Natural killer cell (primary cell): Measurements from ENCODE around the gene SRGAP3. TPM values are rescaled to one million over a fixed set of nuclear protein-coding genes. Genes with fewer than 3 reads are reported as not detected.

Experiments used
- ATAC-seq, 3 donors: fragments of 150-1000 bp in 2 of 3; fragments of 200-7000 bp in 1 of 3; cut with Tn5 transposase; 1 replicate in 1 of 3; 2 replicates in 2 of 3; pipeline ENCODE4 v1.10.0; 2021; ENCODE audit warnings: mild to moderate bottlenecking in 2 of 3, moderate library complexity in 2 of 3
- DNase-seq, 2 donors: peaks; one replicate each; pipeline versions ENCODE4 v3.0.0 to v3.0.0-alpha.2; 2013 to 2021; ENCODE audit warnings: mixed read lengths in 1 of 2
- H3K27ac ChIP-seq: one replicate; pipeline ENCODE4 v1.5.1; 2013; ENCODE audit warnings: mild to moderate bottlenecking, low read length
- H3K27me3 ChIP-seq: one replicate; pipeline ENCODE4 v1.6.1; 2013; ENCODE audit warnings: low read length; ENCODE audit not compliant: control insufficient read depth, insufficient read depth
- H3K36me3 ChIP-seq: one replicate; pipeline ENCODE4 v1.6.1; 2013; ENCODE audit warnings: low read length; ENCODE audit not compliant: control insufficient read depth, insufficient read depth
- H3K4me1 ChIP-seq: one replicate; pipeline ENCODE4 v1.6.1; 2013; ENCODE audit warnings: low read length; ENCODE audit not compliant: control insufficient read depth, insufficient read depth
- H3K4me3 ChIP-seq: one replicate; pipeline ENCODE4 v1.5.1; 2013; ENCODE audit warnings: low read length
- H3K9me3 ChIP-seq: one replicate; pipeline ENCODE4 v1.6.1; 2013; ENCODE audit warnings: low read length; ENCODE audit not compliant: control insufficient read depth, insufficient read depth
- H3K27ac Mint-ChIP-seq, 2 donors: one replicate each; pipeline ENCODE4 v1.8.0; 2022; ENCODE audit warnings: mild to moderate bottlenecking in 2 of 2, mixed read lengths in 2 of 2, moderate library complexity in 1 of 2
- H3K27me3 Mint-ChIP-seq, 2 donors: one replicate each; pipeline ENCODE4 v1.8.0; 2022; ENCODE audit warnings: low read depth in 2 of 2, mixed read lengths in 2 of 2
- H3K36me3 Mint-ChIP-seq: one replicate; pipeline ENCODE4 v1.8.0; 2022; ENCODE audit warnings: mixed read lengths
- H3K4me1 Mint-ChIP-seq, 2 donors: one replicate each; pipeline ENCODE4 v1.8.0; 2022; ENCODE audit warnings: mixed read lengths in 2 of 2
- H3K4me3 Mint-ChIP-seq: one replicate; pipeline ENCODE4 v1.8.0; 2022; ENCODE audit warnings: mild to moderate bottlenecking, moderate library complexity, mixed read lengths
- H3K9me3 Mint-ChIP-seq, 2 donors: one replicate each; pipeline ENCODE4 v1.8.0; 2022; ENCODE audit warnings: mixed read lengths in 2 of 2
- WGBS: methylation state at CpG from one replicate; pipeline ENCODE4 v1.1.7; 2013; ENCODE audit warnings: missing lambda C conversion rate; ENCODE audit not compliant: insufficient coverage; 5-methylcytosine and 5-hydroxymethylcytosine counted together
- intact Hi-C: fragments of 100-400 bp; cut with micrococcal nuclease; formaldehyde crosslinking; loops from one replicate; pipeline ENCODE4 v1.14.2; 2022
- total RNA-seq, 4 donors: library from RNA; stranded (reverse); fragments of 120-200 nt in 1 of 4; gene quantifications; one replicate each; pipeline versions ENCODE4 v1.2.3 to v1.2.4, GENCODE V29; 2013 to 2022
- TF ChIP-seq, protein P1 (sequence below): fragments of 200-600 bp; IDR thresholded peaks from one replicate; pipeline ENCODE4 v1.8.0; 2022; ENCODE audit warnings: antibody characterized with exemption

Gene SRGAP3
- total RNA-seq, 3 donors from 2014 or later (not counting 1 experiment from before 2014, with no cell fraction given) = 2.5 to 14.9 (median 3.0) TPM

DNA sequence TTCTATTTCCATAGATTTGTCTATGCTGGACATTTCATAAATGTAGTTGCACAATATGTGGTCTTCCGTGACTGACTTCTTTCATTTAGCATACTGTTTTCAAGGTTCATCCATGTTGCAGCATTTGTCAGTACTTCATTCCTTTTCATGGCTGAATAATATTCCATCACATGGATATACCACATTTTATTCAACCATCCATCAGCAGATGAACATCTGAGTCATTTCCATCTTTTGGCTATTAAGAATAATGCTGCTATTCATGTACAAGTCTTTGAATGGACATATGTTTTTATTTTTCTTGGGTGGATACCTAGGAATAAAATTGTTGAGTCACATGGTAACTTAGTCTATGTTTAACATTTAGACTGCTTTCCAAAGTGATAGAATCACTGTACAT is 186.9 kb downstream of the SRGAP3 start:
- no peaks in the 10 kb centered on the region for H3K27me3 ChIP-seq
- no peak overlapping the region for H3K4me3 ChIP-seq
- H3K27ac ChIP-seq = no peak overlapping the region
- TF ChIP-seq, protein P1, sequence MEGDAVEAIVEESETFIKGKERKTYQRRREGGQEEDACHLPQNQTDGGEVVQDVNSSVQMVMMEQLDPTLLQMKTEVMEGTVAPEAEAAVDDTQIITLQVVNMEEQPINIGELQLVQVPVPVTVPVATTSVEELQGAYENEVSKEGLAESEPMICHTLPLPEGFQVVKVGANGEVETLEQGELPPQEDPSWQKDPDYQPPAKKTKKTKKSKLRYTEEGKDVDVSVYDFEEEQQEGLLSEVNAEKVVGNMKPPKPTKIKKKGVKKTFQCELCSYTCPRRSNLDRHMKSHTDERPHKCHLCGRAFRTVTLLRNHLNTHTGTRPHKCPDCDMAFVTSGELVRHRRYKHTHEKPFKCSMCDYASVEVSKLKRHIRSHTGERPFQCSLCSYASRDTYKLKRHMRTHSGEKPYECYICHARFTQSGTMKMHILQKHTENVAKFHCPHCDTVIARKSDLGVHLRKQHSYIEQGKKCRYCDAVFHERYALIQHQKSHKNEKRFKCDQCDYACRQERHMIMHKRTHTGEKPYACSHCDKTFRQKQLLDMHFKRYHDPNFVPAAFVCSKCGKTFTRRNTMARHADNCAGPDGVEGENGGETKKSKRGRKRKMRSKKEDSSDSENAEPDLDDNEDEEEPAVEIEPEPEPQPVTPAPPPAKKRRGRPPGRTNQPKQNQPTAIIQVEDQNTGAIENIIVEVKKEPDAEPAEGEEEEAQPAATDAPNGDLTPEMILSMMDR = no peak
- DNase-seq (no peak), ATAC-seq (no peak)
- no peaks in the 10 kb centered on the region for H3K4me1 ChIP-seq
- H3K4me1 Mint-ChIP-seq = no peaks in the 10 kb centered on the region
- H3K4me3 Mint-ChIP-seq = no peak overlapping the region
- WGBS = 94% methylated on average over 1 of the region's 1 CpG
- intact Hi-C loops = no loop called here
- no peaks in the 10 kb centered on the region for H3K36me3 Mint-ChIP-seq
- H3K27ac Mint-ChIP-seq = no peak overlapping the region
- H3K27me3 Mint-ChIP-seq = peaks cover 4% of the 10 kb centered on the region in 2 donors
- no peaks in the 10 kb centered on the region for H3K9me3 ChIP-seq
- H3K36me3 ChIP-seq = no peaks in the 10 kb centered on the region
- H3K9me3 Mint-ChIP-seq = peaks cover 3 to 4% of the 10 kb centered on the region in 2 donors

DNA sequence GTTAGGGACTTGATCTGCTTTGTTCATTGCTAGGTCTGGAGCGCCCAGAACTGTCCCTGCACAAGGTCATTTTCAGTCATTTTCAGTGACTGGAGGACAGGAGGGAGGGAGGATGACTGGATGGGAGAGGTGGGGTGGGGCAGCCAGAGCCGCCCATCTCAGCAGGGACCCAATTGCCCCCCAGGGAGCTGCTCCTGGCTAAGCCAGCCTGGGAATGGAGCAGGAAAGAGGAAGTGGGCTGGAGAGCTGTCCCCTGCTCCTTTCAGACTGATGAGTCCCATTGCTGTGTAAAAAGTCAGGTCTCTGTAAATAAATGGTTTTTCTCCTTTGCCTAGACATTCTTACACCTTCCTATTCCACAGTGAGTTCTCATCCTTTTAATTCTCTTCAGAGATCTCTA is 187.8 kb downstream of the SRGAP3 start:
- TF ChIP-seq, protein P1 = no peak
- H3K27ac ChIP-seq = no peak overlapping the region
- Mint-ChIP-seq H3K4me1 (no peaks in the 10 kb centered on the region), H3K36me3 (no peaks in the 10 kb centered on the region), H3K27me3 (peaks cover 4% of the 10 kb centered on the region in 2 donors), H3K4me3 (no peak overlapping the region), H3K9me3 (peaks cover 3 to 4% of the 10 kb centered on the region in 2 donors), H3K27ac (no peak overlapping the region)
- no peak for ATAC-seq
- intact Hi-C loops = no loop called here
- WGBS = 84% methylated on average over 2 of the region's 2 CpGs
- H3K9me3 ChIP-seq = no peaks in the 10 kb centered on the region
- no peaks in the 10 kb centered on the region for H3K4me1 ChIP-seq
- H3K4me3 ChIP-seq = no peak overlapping the region
- H3K36me3 ChIP-seq = no peaks in the 10 kb centered on the region
- no peaks in the 10 kb centered on the region for H3K27me3 ChIP-seq
- no peak for DNase-seq

DNA sequence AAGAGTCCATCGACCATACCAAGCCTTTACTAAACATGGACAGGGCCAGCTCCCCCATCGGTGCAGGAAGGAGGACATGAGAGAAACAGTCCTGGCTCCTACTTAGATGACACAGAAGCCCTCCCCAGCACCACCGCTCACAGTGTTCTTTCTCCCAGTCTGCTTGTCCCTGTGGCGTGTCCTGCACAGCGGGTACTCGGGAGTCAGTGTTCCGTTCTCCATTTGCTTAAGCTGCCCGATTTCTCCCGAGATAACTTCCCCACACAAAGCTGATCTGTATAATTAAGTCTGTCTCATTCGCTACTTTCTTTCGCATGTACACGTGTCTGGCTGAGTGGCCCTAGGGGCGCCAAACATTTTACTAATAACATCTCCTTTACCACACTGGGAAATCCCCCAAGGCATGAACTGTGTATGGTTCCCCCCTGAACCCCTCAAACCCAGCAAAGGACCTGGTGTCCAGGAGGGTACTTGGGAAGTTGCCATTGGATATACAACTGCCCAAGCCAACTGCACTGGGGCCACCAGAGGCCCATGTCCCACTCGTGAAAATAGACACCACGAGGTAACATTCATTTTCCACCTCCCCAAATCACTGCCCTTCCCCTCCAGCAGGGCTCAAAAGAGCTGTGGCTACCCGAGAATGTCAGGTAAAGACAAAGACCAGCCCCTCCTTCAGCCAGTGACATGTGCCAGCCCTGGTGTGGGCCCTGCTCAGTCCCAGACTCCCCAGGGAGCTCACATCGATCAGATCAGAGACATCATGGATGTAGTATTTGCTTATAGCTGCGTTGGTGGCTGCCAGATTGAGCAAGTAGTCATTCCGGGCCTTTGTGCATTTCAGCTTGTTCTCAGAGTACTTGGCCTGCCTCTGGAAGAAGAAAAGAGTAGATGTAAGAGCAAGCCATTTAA is 189.7 kb downstream of the SRGAP3 start:
- no peak overlapping the region for H3K4me3 ChIP-seq
- H3K27ac ChIP-seq = no peak overlapping the region
- Mint-ChIP-seq H3K36me3 (no peaks in the 10 kb centered on the region), H3K27ac (no peak overlapping the region), H3K27me3 (peaks cover 4% of the 10 kb centered on the region in 2 donors), H3K4me1 (no peaks in the 10 kb centered on the region), H3K4me3 (no peak overlapping the region), H3K9me3 (peaks cover 3 to 4% of the 10 kb centered on the region in 2 donors)
- no peaks in the 10 kb centered on the region for H3K4me1 ChIP-seq
- no peaks in the 10 kb centered on the region for H3K36me3 ChIP-seq
- DNase-seq (no peak), ATAC-seq (no peak)
- intact Hi-C loops = no loop called here
- H3K27me3 ChIP-seq = no peaks in the 10 kb centered on the region
- WGBS = 81% methylated on average over 19 of the region's 19 CpGs
- TF ChIP-seq, protein P1 = no peak
- no peaks in the 10 kb centered on the region for H3K9me3 ChIP-seq
